SK-N-SH (cell line): ENCODE data around the gene C1QTNF4. TPM values are rescaled to one million over a fixed set of nuclear protein-coding genes. Genes with fewer than 3 reads are reported as not detected.

Experiments used
- CTCF ChIA-PET: fragments of 300-600, 350-600 bp; formaldehyde crosslinking; extraction: SDS; loops from one replicate; lab custom pipeline; 2021; lab: Yijun Ruan, JAX
- POLR2A ChIA-PET: fragments of 350-600 bp; sonication (Branson Sonifier 250); formaldehyde crosslinking; extraction: SDS; loops from one replicate; lab custom pipeline; 2020; ENCODE audit warnings: antibody characterized with exemption, inconsistent platforms; lab: Yijun Ruan, JAX
- DNase-seq: peaks from one replicate; pipeline ENCODE4 v3.0.0; 2012
- H2AFZ ChIP-seq: fragments of 200-600 bp; sonication (generic); 2 replicates; pipeline ENCODE4 v1.8.1; 2016; ENCODE audit warnings: antibody characterized with exemption, mild to moderate bottlenecking, low read depth
- H3F3A ChIP-seq: fragments of 200-600 bp; sonication (generic); replicated peaks from 2 replicates; pipeline ENCODE3; 2016; ENCODE audit warnings: antibody characterized with exemption, mild to moderate bottlenecking; ENCODE audit not compliant: insufficient read depth
- H3K27ac ChIP-seq, 2 experiments: fragments of 200-500 bp in 1 of 2; fragments of 200-600 bp in 1 of 2; sonication (Bioruptor generic) in 1 of 2; sonication (generic), shearing (Covaris generic) in 1 of 2; 2 replicates each; pipeline versions ENCODE4 v1.5.1 to v1.6.1; 2014 to 2016; ENCODE audit warnings: low read depth in 2 of 2, inconsistent platforms in 1 of 2, low read length in 1 of 2, mild to moderate bottlenecking in 1 of 2, mixed read lengths in 1 of 2
- H3K27me3 ChIP-seq: fragments of 200-600 bp; sonication (generic), shearing (Covaris generic); 2 replicates; pipeline ENCODE4 v1.6.1; 2016; ENCODE audit warnings: mixed run types; ENCODE audit not compliant: insufficient read depth
- H3K36me3 ChIP-seq, 2 experiments: fragments of 200-500 bp in 1 of 2; fragments of 200-600 bp in 1 of 2; sonication (Bioruptor generic) in 1 of 2; sonication (generic) in 1 of 2; replicated peaks in 1 of 2; 2 replicates each; pipeline versions ENCODE3 to v1.5.1; 2014 to 2016; ENCODE audit warnings: low read length in 1 of 2, mild to moderate bottlenecking in 1 of 2; ENCODE audit not compliant: insufficient read depth in 2 of 2, control insufficient read depth in 1 of 2
- H3K4me1 ChIP-seq, 2 experiments: fragments of 200-500 bp in 1 of 2; fragments of 200-600 bp in 1 of 2; sonication (Bioruptor generic) in 1 of 2; sonication (generic), shearing (Covaris generic) in 1 of 2; 2 replicates each; pipeline versions ENCODE4 v1.5.1 to v1.6.1; 2014 to 2016; ENCODE audit warnings: low read depth in 1 of 2, low read length in 1 of 2, mixed run types in 1 of 2; ENCODE audit not compliant: insufficient read depth in 2 of 2, control insufficient read depth in 1 of 2
- H3K4me2 ChIP-seq: fragments of 200-600 bp; sonication (generic), shearing (Covaris generic); 2 replicates; pipeline ENCODE4 v1.6.1; 2017; ENCODE audit warnings: mixed run types
- H3K4me3 ChIP-seq, 2 experiments: fragments of 200-500 bp in 1 of 2; fragments of 200-600 bp in 1 of 2; sonication (Bioruptor generic) in 1 of 2; sonication (generic), shearing (Covaris generic) in 1 of 2; 2 replicates each; pipeline versions ENCODE4 v1.5.1 to v1.8.1; 2014 to 2016; ENCODE audit warnings: low read depth in 2 of 2, inconsistent platforms in 1 of 2, low read length in 1 of 2, mild to moderate bottlenecking in 1 of 2, mixed read lengths in 1 of 2, moderate library complexity in 1 of 2
- H3K79me2 ChIP-seq: fragments of 200-600 bp; sonication (generic); 2 replicates; pipeline ENCODE4 v1.8.1; 2017; ENCODE audit warnings: mild to moderate bottlenecking; ENCODE audit not compliant: insufficient read depth
- H3K9ac ChIP-seq: fragments of 200-600 bp; sonication (generic); 2 replicates; pipeline ENCODE4 v1.6.1; 2017; ENCODE audit warnings: mixed run types
- H3K9me2 ChIP-seq: fragments of 200-600 bp; sonication (generic); 2 replicates; pipeline ENCODE4 v1.6.1; 2017; ENCODE audit warnings: mixed run types
- H3K9me3 ChIP-seq: fragments of 200-600 bp; sonication (generic); 2 replicates; pipeline ENCODE4 v1.6.1; 2017; ENCODE audit warnings: mixed run types, mild to moderate bottlenecking, moderate library complexity
- H4K20me1 ChIP-seq: fragments of 200-600 bp; sonication (generic); 2 replicates; pipeline ENCODE4 v1.6.1; 2017; ENCODE audit warnings: mild to moderate bottlenecking, mixed run types; ENCODE audit not compliant: insufficient read depth
- EP300 ChIP-seq, 2 experiments: IDR thresholded peaks; 2 replicates each; pipeline versions ENCODE4 v1.4.0 to v1.6.1; 2012; ENCODE audit warnings: borderline replicate concordance in 1 of 2, low read depth in 1 of 2, low read length in 1 of 2
- FOXJ3 ChIP-seq: sonication (generic); formaldehyde crosslinking; IDR thresholded peaks from 2 replicates; pipeline ENCODE4 v1.5.1; 2020; ENCODE audit warnings: mild to moderate bottlenecking, missing genetic modification reagents
- JUND ChIP-seq: IDR thresholded peaks from 2 replicates; pipeline ENCODE4 v1.4.0; 2012
- MEF2A ChIP-seq: IDR thresholded peaks from 2 replicates; pipeline ENCODE4 v1.4.0; 2012; ENCODE audit warnings: low read depth, borderline replicate concordance
- POLR2AphosphoS5 ChIP-seq: IDR thresholded peaks from 2 replicates; pipeline ENCODE4 v1.6.1; 2012; ENCODE audit warnings: low read depth, low read length
- RAD21 ChIP-seq: IDR thresholded peaks from 2 replicates; pipeline ENCODE4 v1.6.1; 2012; ENCODE audit warnings: mild to moderate bottlenecking, low read length
- RCOR1 ChIP-seq: fragments of 150-350 bp; IDR thresholded peaks from 2 replicates; pipeline ENCODE4 v1.6.1; 2017; ENCODE audit warnings: antibody characterized with exemption, low read length
- SMC3 ChIP-seq: IDR thresholded peaks from 2 replicates; pipeline ENCODE4 v1.6.1; 2012; ENCODE audit warnings: low read depth, low read length, improper control_type of control experiment
- WGBS: methylation state at CpG from one replicate; pipeline ENCODE4 v1.1.6; 2017; ENCODE audit warnings: low lambda C conversion rate; 5-methylcytosine and 5-hydroxymethylcytosine counted together
- polyA plus RNA-seq, 3 experiments: library from polyadenylated mRNA; depleted of rRNA; stranded (reverse); fragments of >200 nt; gene quantifications; 2 replicates each; pipeline ENCODE4 v1.2.3, GENCODE V29; 2012
- TF ChIP-seq, protein P1 (sequence below): IDR thresholded peaks from 2 replicates; pipeline ENCODE4; 2012
- TF ChIP-seq, protein P2 (sequence below): IDR thresholded peaks from 2 replicates; pipeline ENCODE4 v1.4.0; 2012; ENCODE audit warnings: low read depth
- TF ChIP-seq, protein P3 (sequence below): IDR thresholded peaks from 2 replicates; pipeline ENCODE4 v1.4.0; 2012; ENCODE audit warnings: low read depth, borderline replicate concordance
- TF ChIP-seq, protein P4 (sequence below): fragments of 200-600 bp; sonication (generic); IDR thresholded peaks from 2 replicates; pipeline ENCODE4 v1.6.1; 2017; ENCODE audit warnings: antibody characterized with exemption, mild to moderate bottlenecking, moderate library complexity

C1QTNF4 gene
- polyA plus RNA-seq, 1 of the 3 experiments (the other 2 are of a cell fraction), result 0.08 TPM

DNA sequence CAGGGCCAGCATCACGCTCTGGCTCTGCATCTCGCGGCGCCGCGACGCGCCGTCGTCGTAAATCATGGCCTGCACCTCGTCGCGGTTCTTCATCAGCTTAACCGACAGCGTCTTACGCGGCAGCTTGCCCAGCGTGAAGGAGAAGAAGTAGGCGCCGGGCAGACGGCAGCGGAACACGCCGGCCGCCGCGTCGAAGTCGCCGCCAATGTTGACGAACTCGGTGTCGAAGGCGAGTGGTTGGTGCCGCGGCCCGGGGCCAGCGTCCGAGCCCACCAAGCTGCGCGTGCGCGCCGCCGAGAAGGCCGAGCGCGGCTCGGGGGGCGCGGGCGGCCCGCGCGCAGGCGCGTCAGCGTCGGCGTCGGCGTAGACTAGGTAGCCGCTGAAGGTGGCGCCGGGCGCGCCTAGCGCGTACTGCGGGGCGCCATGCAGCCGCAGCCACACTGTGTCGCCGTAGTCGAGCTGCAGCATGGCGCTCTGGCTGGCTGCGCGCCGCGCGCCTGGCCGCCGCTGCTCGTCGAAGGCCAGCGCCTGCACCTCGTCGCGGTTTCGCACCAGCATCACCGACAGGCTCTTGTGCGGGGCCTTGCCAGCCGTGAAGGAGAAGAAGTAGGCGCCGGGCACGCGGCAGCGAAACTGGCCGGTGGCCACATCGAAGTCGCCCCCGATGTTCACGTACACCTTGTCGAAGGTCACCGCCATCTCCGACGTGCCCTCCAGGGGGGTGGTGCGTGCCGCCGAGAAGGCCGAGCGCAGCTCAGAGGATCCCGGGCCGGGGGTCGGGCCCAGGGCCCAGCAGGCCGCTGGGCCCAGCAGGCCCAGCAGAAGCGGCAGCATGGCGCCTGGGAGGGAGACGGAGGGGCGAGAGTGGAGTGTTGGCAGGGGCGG lies 4.0 kb downstream of the C1QTNF4 start (continued):
- TF ChIP-seq, protein P1, sequence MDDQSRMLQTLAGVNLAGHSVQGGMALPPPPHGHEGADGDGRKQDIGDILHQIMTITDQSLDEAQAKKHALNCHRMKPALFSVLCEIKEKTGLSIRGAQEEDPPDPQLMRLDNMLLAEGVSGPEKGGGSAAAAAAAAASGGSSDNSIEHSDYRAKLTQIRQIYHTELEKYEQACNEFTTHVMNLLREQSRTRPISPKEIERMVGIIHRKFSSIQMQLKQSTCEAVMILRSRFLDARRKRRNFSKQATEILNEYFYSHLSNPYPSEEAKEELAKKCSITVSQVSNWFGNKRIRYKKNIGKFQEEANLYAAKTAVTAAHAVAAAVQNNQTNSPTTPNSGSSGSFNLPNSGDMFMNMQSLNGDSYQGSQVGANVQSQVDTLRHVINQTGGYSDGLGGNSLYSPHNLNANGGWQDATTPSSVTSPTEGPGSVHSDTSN, result no peak
- TF ChIP-seq, protein P2, sequence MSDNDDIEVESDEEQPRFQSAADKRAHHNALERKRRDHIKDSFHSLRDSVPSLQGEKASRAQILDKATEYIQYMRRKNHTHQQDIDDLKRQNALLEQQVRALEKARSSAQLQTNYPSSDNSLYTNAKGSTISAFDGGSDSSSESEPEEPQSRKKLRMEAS, result no peak
- TF ChIP-seq RCOR1 (no peak), EP300 (IDR thresholded peaks at IDR 0.05; ENCODE audit: borderline replicate concordance in 1 of 2, low read depth in 1 of 2, low read length in 1 of 2) (no peak)
- TF ChIP-seq, protein P3, sequence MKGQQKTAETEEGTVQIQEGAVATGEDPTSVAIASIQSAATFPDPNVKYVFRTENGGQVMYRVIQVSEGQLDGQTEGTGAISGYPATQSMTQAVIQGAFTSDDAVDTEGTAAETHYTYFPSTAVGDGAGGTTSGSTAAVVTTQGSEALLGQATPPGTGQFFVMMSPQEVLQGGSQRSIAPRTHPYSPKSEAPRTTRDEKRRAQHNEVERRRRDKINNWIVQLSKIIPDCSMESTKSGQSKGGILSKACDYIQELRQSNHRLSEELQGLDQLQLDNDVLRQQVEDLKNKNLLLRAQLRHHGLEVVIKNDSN, result no peak

DNA sequence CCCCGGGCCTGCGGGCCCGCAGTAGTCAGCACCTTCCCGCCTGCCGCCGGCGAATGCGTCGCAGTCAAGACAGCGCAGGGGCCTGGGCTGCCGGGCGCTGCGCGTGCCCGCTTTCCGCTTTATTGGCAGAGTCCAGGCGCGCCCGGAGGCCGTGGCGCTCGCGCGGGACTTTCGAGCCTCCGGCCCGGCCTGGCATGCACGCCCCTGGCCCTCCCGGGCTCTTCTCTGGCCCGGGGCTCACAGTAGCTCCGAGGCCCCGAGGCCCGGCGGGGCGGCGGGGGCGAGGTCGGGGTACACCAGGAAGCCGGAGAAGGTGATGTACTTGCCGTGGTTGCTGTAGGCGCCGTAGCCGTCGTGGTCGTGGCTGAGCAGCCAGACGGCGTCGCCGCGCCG lies 4.6 kb downstream of the C1QTNF4 start:
- no peak for TF ChIP-seq SMC3
- no peak for TF ChIP-seq FOXJ3 (CRISPR knock-in tag)
- TF ChIP-seq MEF2A, result no peak
- no peak for TF ChIP-seq JUND
- TF ChIP-seq, protein P4, sequence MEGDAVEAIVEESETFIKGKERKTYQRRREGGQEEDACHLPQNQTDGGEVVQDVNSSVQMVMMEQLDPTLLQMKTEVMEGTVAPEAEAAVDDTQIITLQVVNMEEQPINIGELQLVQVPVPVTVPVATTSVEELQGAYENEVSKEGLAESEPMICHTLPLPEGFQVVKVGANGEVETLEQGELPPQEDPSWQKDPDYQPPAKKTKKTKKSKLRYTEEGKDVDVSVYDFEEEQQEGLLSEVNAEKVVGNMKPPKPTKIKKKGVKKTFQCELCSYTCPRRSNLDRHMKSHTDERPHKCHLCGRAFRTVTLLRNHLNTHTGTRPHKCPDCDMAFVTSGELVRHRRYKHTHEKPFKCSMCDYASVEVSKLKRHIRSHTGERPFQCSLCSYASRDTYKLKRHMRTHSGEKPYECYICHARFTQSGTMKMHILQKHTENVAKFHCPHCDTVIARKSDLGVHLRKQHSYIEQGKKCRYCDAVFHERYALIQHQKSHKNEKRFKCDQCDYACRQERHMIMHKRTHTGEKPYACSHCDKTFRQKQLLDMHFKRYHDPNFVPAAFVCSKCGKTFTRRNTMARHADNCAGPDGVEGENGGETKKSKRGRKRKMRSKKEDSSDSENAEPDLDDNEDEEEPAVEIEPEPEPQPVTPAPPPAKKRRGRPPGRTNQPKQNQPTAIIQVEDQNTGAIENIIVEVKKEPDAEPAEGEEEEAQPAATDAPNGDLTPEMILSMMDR, result no peak
- TF ChIP-seq POLR2AphosphoS5, result no peak
- TF ChIP-seq RAD21, result no peak
- Histone ChIP-seq H3K27ac (no peak overlapping the region), H3K4me2 (no peak overlapping the region), H4K20me1 (no peaks in the 10 kb centered on the region), H3K9ac (no peak overlapping the region), H3K4me3 (no peak overlapping the region), H3K79me2 (no peaks in the 10 kb centered on the region), H3K36me3 (no peaks in the 10 kb centered on the region), H3F3A (no peaks in the 10 kb centered on the region), H3K27me3 (peaks cover 13% of the 10 kb centered on the region; the same call in 1 of the 2 replicates), H3K4me1 (peaks cover 0 to 9% of the 10 kb centered on the region in 2 experiments; a peak in 1 of 4 replicates), H3K9me2 (no peaks in the 10 kb centered on the region), H3K9me3 (no peaks in the 10 kb centered on the region), H2AFZ (no peak overlapping the region)
- ChIA-PET POLR2A (no interaction called here), CTCF (interaction anchor here (0.6 kb wide), 1 partner anchor 33 kb away, joined by 3 read pairs; no protein-coding TSS in a partner anchor)
- DNase-seq, result no peak
- WGBS, result 93% methylated on average over 34 of the region's 51 CpGs
